Stimulated activated CD8-positive, alpha-beta memory T cell treated with anti-CD3 and anti-CD28 coated beads, Interleukin-7, amount 100 ng/mL, for 1 hour (primary cell): ENCODE results near the gene JUND.

ENCODE experiments used
- DNase-seq, 2 donors: peaks; one replicate each; pipeline ENCODE4 v3.0.0-alpha.2; 2020; ENCODE audit warnings: low read depth in 2 of 2

The JUND gene

GRCh38 chr19:18308051-18308947 is 26.9 kb upstream of the JUND start:
- no peak for DNase-seq

DNA sequence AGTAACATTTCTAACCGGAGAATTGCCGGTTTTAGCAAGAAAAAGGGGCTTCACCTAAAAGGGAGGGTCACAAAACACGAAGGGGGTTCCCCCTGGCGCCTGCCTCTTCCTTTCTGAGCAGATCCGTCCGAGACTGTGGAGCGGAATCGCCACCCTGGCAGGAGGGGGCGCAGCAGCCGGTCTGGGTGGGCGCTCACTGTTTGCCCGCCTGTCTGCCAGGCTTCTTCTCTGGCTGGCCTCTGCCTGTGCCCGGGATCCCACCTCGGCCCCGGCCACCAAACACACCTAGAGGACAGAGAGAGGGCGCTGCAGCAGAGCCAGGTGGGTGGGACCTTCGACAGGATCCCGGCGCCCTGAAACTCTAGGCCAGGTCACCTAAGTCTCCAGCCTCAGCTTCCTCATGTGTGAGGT is 25.9 kb upstream of the JUND start:
- DNase-seq = no peak

DNA sequence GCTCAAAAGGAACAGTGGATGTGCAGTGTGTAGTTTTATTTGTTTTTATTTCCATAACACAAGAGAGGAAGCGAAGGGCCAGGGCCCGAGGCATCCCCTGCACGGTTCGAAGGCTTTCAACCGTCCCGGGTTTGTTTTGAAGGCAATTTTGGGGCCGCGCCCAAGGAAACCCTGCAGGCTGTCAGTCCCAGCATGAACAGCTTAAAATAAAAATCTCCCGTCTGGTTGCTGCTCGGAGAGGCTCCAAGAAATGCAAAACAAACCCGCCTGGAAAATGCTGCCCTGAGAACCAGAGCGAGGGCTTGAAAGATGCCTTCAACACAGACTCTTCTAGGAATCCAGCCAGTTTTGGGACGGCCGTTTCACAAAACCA is 25.5 kb upstream of the JUND start:
- DNase-seq = no peak

GRCh38 chr19:18306209-18306887 is 24.9 kb upstream of the JUND start:
- DNase-seq = no peak

GRCh38 chr19:18304458-18305310 is 23.3 kb upstream of the JUND start:
- peak; percentile 61 to 65 for DNase-seq

GRCh38 chr19:18304208-18304457 is 22.7 kb upstream of the JUND start:
- no peak for DNase-seq

GRCh38 chr19:18301718-18302111 is 20.3 kb upstream of the JUND start:
- no peak for DNase-seq

DNA sequence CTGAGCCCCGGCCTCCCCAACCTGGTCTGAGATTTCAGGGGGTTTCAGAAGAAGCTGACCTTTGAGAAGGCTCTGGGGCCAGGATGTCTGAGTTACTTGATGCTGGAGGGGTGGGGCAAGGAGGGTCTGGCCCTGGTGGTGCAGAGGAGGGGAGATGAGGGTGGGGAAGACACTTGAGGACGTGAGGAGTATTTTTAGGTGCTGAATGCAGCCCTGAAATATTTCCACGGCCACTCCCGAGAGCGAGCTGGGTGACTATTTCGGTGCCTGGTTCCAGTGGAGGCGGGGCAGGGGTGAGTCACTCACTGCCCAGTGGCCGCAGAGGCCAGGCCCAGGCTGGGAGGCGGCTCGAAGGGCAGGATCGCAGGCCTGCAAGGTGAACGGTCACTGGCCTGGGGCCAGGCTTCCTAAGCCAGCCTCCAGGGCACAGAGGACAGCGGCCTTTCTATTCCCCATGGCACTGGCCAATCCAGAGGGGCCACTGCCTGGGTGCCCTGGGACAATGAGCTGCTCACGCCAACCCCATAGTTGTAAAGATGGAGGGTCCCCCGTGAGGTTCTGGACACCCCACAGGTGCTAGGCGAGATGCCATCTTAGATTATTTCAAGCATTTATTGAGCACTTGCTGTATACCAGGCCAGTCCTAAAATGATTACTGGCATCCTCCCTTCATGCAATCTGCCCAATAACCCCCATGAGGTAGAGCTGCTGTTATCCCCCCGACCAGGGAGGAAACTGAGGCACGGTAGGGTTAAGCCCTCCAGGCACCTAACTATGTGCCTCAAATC is 19.7 kb upstream of the JUND start:
- no peak for DNase-seq

GRCh38 chr19:18299654-18300053 is 18.2 kb upstream of the JUND start:
- no peak for DNase-seq

- no peak for DNase-seq
Observed at GRCh38 chr19:18298601-18299000, 17.2 kb upstream of the JUND start.

- DNase-seq = no peak
Observed at GRCh38 chr19:18297308-18297707, 15.9 kb upstream of the JUND start.

DNA sequence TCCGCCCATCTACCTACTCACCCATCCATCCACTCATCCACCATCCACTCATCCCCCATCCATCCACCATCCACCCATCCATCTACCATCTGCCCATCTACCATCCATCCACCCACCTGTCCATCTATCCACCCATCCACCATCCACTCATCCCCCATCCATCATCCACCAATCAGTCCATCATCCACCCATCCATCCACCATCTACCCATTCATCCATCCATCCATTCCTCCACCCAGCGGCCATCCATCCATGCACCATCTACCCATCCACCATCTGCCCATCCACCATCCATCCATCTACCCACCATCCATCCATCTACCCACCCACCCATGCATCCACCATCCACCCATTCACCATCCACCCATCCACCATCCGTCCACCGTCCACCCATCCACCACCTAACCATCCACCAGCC is 13.6 kb upstream of the JUND start:
- DNase-seq = no peak

- DNase-seq = peak; percentile 77 to 85
Observed at GRCh38 chr19:18294467-18294864, 13.0 kb upstream of the JUND start.

DNA sequence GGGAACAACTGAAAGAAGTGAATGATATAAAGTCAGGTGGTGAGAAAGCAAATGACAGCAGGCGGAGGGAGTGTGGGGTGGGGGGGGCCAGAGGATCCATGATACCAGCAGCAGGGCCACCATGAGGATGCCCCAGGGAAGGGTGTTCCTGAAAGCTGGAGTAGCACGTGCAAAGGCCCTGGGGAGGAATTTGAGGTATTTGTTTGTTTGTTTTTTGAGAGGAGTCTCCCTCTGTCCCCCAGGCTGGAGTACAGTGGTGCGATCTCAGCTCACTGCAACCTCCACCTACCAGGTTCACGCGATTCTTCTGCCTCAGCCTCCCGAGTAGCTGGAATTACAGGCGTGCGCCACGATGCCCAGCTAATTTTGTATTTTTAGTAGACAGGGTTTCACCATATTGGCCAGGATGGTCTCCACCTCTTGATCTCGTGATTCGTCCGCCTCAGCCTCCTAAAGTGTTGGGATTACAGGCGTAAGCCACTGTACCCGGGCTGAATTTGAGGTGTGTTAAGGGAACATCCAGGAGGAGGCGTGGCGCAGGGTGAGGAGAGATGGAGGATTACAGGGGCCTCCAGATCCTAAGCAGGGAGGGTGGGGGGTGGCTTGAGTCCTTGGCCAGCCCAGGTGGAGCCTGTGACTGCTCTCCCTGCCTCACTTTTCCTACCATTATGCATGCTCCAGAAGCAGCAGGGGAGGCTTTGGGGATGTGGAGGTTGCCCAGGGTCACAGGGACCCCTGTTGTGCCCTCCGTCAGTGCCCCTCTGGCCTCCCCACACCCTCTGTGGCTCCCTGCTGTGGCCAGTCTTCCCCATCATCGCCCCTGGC is 12.4 kb upstream of the JUND start:
- DNase-seq = no peak

DNA sequence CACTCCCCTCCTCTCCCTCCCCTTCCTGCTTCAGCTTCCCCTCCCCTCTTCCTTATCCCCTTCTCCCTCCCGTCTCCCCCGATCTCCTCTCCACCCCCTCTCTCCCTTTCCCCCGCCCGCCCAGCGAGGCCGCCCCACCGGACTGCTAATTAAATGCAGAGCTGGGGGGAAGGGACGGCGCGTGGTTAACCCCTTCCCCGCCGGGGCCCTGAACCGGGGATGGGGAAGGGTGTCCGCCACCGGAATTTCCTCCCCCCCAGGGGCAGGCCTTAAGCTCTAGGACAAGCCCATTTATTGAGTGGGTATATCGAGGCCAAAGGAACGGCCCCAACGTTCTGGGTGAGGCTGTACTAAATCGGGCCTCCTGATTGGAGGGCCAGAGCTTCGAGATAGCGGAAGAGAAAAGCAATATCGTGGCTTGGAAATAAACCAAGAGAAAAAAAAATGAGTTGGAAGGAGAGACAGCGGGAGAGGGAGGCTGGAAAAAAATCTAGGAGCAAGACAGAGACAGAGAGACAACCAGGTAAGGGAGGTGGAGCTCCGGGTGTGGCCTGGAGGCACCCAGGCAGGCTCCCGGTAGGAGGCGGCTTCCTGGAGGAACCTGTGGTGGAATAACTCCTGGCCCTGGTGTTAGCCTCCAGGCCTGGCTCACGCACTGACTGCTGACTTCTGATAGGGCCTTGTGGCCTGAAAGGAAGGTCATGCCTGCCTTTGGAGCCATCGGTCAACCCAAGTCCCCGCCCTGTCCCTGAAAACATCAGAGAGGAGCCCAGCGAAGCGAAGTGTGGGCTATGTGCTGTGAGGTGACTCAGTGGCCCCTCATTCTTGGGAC is 11.6 kb upstream of the JUND start:
- no peak for DNase-seq

DNA sequence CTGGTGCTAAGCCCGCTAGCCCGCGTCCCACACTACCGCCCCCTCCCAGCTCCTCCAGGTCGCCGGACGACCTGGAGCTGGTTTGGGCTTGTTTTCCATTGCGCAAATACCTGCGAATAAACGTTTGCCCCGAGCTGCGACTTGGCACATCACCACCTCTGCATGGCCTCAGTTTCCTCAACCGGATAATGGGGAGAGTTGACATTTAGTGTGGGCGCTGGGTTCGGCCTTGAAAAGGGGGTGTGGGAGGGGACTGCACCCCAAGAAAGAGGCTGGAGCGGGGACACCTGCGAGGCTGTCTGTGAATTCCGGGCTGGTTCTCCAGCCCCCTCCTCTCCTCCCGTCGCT is 11.0 kb upstream of the JUND start:
- no peak for DNase-seq

DNA sequence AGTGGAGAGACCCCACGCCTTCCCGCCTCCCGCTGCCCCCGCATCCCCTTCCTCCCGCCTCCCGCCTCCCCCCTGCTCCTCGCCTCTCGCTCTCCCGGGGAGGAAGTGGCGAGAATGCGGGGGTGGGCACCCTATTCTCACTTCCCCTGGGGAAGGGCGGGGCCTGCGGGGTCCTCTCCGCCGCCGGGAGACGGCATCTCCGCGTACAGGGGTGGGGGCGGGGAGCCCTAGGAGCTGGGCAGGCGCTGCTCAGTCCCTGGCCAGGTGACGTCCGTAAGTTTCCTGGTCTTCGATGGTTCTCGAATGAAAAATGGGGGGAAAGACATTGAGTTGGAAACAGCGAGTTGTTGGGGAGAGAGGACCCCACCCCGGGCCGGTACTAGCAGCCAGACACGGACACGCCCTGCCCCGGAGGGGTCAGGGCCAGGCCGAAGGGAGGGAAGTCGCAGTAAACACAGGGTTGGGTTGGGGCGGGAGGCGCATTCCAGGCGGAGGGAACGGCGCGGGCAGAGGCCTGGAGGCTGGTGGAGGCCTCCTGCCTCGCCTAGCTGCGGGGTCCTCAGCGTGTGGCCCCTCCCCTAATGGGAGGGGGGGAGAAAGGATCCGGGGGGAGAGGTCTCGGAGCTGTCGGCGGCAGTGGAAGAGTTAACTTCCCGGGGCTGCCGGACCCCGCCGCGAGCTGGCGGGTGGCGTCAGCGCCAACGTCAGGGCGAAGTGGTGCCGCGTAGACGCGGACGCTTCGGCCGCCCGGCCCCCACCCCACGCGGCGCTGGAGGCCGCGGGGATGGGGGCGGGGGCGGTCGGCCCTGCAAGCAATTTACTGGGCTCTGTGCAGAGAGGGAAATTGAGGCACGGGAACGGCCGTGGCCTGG is 10.4 kb upstream of the JUND start:
- DNase-seq = peak; percentile 55 to 65

GRCh38 chr19:18291019-18291524 is 9.7 kb upstream of the JUND start:
- DNase-seq = no peak
